ENCODE measurements around the gene PTPRN2.
"Not testable (repeated sequence)": the region's sequence is repeated elsewhere in the genome, so short reads cannot be mapped to it uniquely, and the experiment has no call there.

PTPRN2 gene

GRCh38 chr7:157962458-157963306 is 624.9 kb downstream of the PTPRN2 start:
- no peak for DNase-seq

GRCh38 chr7:157961731-157962457 is 625.7 kb downstream of the PTPRN2 start:
- DNase-seq = no peak

GRCh38 chr7:157955348-157955999 is 632.1 kb downstream of the PTPRN2 start:
- no peak for DNase-seq

- DNase-seq = no peak
Measured at GRCh38 chr7:157954901-157955300, 632.7 kb downstream of the PTPRN2 start.

GRCh38 chr7:157952841-157953645 is 634.6 kb downstream of the PTPRN2 start:
- DNase-seq = no peak

GRCh38 chr7:157952050-157952667 is 635.5 kb downstream of the PTPRN2 start:
- no peak for DNase-seq

GRCh38 chr7:157951300-157952049 is 636.1 kb downstream of the PTPRN2 start:
- DNase-seq = no peak

- DNase-seq = no peak
Measured at GRCh38 chr7:157949711-157950110, 637.9 kb downstream of the PTPRN2 start.

GRCh38 chr7:157947504-157947903 is 640.1 kb downstream of the PTPRN2 start:
- DNase-seq = no peak

- DNase-seq = no peak
Measured at GRCh38 chr7:157946398-157947060, 641.1 kb downstream of the PTPRN2 start.

GRCh38 chr7:157945401-157945800 is 642.2 kb downstream of the PTPRN2 start:
- no peak for DNase-seq

GRCh38 chr7:157944734-157945291 is 642.8 kb downstream of the PTPRN2 start:
- DNase-seq = no peak

GRCh38 chr7:157944051-157944450 is 643.6 kb downstream of the PTPRN2 start:
- DNase-seq = no peak

GRCh38 chr7:157943561-157943960 is 644.1 kb downstream of the PTPRN2 start:
- no peak for DNase-seq

GRCh38 chr7:157941210-157941609 is 646.4 kb downstream of the PTPRN2 start:
- no peak for DNase-seq

GRCh38 chr7:157940497-157940896 is 647.1 kb downstream of the PTPRN2 start:
- DNase-seq = no peak

- DNase-seq = no peak
Measured at GRCh38 chr7:157938211-157938610, 649.4 kb downstream of the PTPRN2 start.

GRCh38 chr7:157937406-157937805 is 650.2 kb downstream of the PTPRN2 start:
- DNase-seq = no peak

GRCh38 chr7:157936976-157937375 is 650.6 kb downstream of the PTPRN2 start:
- no peak for DNase-seq

- not testable (repeated sequence) for DNase-seq
Measured at GRCh38 chr7:157935721-157936120, 651.9 kb downstream of the PTPRN2 start.

All from inflammatory macrophage (primary cell).